Cardiac septum (tissue), 1 donor: ENCODE measurements around the gene CST11. TPM values are rescaled to one million over a fixed set of nuclear protein-coding genes. Genes with fewer than 3 reads are reported as not detected.

Experiments
- DNase-seq: peaks from one replicate; pipeline ENCODE4 v3.0.0-alpha.2; 2020; ENCODE audit warnings: low spot score
- intact Hi-C: fragments of 100-400 bp; cut with DNase I; formaldehyde crosslinking; loops from one replicate; pipeline ENCODE4 v1.14.0; 2022
- total RNA-seq: library from RNA; stranded (reverse); fragmentation: NEBNext Ultra II Directional; extraction: Animal tissue kit (Norgen Biotek cat#: 25700); gene quantifications from one replicate; pipeline ENCODE4 v1.2.1, GENCODE V29; 2021
- donor health status: DM: no; HTN: no; CAD: no.

CST11 gene
- total RNA-seq, 1 donor from 2014 or later = not detected

DNA sequence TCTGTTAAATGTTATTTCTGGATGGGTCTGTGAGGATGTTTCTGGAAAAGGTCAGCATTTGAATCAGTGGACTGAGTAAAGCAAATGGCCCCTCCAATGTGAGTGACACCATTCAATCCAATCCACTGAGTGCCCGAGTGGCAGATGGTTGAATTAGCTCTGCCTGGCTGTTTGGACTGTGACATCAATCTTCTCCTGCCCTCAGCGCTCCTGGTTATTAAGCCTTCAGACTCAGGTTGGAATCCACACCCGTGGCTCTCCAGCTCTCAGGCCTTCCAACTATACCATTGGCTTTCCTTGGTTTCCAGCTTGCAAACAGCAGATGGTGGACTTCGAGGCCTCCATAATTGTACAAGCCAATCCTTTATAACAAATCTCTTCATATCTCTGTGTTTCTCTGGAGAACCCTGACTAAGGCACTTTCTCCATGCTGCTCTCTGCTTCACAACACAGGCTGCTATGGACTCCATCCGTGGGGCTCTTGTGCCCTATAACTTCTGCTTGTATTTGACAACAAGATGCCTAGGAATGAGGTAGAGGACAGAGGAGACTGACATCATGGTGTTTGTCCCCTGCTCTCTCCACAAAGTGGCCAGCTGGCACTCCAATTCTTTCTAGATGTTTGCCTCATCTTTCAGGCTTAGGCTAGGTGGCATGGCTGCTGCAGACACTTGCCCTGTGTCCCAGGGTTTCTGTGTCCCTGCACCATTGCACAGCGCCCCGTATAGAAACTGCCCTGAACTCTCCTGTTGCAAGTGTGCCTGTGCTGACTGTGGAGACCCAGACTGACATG is 18.0 kb downstream of the CST11 start:
- intact Hi-C loops = no loop called here
- no peak for DNase-seq

DNA sequence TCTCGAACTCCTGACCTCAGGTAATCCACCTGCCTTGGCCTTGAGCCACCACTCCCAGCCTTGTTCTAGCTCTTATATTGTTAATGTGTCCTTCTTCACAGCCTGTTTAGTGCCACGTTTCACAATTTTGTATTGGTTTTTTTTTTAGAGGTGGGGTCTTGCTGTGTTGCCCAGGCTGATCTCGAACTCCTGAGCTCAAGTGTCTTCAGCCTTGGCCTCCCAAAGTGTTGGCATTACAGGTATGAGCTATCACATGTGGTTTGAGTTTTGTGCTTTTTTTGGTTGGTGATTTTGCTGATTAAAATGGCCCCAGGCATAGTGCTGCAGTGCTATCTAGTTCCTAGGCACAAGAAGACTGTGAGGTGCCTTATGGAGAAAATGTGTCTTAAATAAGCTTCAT is 19.0 kb downstream of the CST11 start:
- DNase-seq = no peak
- intact Hi-C loops = no loop called here

DNA sequence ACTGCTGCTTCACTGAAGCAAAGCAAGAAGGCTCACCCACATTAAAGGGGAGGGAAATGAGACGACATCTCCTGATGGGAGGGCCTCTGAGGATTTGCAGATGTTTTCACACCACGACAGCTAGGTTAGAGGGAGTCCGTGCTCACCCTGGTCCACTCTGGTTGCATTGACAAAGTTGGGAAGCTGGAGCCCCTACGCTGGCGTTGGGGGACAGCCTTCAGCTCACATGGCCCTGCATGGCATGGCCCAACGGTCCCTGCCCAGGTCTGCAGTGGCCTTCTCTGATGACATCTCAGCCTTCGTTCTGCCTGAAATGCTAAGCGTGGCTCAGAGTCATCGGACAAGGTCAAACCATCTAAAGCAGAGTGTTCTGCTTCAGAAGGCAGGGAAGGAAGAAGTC is 27.5 kb downstream of the CST11 start:
- no peak for DNase-seq
- intact Hi-C loops = no loop called here

DNA sequence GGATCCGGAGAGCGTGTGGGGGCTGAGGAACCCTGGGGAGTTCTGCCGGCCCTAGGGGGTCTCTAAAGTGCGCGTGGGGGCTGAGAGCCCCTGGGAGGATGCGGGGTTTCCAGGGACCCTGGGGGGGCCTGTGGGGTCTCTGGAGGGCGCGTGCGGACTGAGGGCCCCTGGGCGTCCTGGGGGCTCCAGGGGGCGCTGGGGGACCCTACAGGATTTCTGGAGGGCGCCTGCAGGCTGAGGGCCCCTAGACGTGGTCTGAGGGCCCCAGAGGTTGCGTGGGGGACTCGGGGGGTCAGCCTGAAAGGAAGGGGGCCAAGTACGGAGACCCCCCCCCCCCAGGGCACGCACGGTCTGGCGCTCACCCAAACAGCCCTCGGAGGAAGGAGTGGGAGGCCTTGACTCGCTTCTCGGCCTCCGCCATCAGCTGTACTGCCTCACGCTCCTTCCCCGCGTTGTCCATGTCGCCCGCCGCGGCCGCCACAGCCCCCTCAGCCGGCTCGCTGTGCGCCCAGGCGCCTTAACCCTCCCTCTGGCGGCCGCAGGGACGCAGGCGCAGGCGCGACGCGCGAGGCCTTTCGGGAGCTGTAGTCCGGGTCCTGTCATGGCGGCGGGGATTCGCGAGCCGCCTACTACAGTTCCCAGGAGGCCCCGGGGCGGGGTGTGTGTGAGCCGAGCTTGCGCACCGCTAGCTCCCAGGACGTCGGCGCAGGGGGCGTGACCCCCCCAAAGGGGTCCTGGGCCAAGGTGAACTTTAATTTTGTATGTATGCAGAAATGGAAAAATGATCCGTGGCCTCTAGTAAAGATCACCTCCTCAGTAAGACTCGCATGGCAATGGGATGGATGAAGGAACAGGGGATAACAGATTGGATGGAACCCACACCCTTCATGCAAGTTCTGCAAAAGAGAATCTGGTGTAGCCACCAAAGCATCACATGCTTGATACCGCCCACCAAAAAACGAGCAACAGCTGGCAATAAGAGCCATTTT is 31.4 kb downstream of the CST11 start, which contains the start of gene NAPB:
TSS of gene NAPB (minus strand) at position 546 of the 989 bp plus-strand sequence. CDS start at position 460, 86 bp downstream.
- intact Hi-C loops = loop anchor here (5.0 kb wide), 1 partner anchor 59 kb away; the partner anchor contains the start of gene GZF1
- peak; percentile 98 for DNase-seq

DNA sequence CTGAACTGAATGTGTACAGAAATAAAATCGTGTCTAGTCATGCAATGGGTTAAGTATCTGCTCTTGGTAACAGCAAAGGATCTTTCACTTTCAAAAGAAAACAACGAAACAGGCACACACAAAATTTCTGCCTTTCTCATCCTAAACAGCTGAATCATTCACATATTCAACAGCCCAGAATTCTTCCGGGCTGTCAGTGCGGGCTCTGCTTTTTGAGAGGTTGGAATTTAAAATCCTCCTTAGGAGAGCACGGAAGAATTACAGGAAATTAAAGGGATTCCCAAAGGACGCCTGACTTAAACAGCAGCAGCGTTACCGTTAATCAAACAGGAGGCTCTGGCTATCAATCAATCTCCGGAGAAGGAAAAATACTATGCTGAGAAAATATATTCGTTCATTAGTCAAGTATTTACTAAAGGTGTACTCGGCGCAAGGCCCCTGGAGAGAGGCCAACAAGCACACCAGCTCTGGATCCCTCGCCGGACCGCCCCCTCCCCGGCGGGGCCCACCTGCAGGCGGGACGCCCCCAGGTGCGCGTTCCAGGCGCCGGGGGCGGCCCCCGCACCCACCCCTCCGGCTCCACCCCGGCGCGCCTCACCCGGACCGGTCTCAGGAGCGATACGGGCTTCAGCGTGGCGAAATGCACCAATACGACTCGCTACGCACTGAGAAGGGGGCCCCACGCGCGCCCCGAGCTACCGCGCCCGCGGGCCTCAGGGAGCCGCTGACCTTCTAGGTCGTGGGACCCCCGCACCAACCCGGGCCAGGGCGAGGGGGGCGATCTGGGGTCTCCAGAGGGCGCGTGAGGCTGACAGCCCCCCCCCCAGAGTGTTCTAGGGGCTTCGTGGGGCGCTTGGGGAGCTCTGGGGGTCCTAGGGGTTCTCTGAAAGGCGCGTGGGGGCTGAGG is 32.4 kb downstream of the CST11 start:
- intact Hi-C loops = loop anchor here (5.0 kb wide), 1 partner anchor 58 kb away; the partner anchor contains the start of gene GZF1
- no peak for DNase-seq

DNA sequence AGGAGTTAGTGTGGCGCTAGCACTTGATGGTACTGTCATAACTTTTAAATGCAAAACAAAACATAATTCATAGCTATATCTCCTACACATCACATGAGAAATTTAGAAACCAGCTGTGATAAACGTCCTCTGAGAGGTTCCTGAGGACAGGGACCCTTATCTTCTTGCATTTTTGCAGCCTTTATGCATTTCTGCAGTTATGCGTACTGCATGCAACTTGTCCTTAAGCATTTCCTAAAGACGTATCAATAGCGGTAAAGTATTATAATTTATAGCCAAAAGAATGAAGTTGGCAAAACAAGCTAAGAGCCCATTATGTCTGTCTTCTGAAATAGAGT is 33.0 kb downstream of the CST11 start:
- DNase-seq = no peak
- intact Hi-C loops = no loop called here

DNA sequence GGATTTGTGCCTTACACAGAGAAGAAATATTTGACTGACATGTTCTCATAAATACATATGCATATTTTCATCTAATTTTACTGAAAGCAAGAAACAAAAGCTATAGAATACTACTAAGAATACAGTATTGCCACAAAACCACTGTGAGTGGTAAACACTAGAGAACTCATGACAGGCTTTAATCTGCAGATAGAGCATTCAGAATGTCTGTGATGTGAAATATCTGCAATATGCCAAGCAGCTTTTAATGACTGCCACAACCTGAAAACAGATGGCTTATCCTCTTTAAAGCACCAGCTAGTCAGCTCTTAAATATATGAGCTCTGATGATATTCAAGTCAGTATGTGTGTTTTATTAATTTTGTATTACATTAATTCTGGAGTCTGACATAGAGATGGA is 34.8 kb downstream of the CST11 start:
- no peak for DNase-seq
- intact Hi-C loops = no loop called here

DNA sequence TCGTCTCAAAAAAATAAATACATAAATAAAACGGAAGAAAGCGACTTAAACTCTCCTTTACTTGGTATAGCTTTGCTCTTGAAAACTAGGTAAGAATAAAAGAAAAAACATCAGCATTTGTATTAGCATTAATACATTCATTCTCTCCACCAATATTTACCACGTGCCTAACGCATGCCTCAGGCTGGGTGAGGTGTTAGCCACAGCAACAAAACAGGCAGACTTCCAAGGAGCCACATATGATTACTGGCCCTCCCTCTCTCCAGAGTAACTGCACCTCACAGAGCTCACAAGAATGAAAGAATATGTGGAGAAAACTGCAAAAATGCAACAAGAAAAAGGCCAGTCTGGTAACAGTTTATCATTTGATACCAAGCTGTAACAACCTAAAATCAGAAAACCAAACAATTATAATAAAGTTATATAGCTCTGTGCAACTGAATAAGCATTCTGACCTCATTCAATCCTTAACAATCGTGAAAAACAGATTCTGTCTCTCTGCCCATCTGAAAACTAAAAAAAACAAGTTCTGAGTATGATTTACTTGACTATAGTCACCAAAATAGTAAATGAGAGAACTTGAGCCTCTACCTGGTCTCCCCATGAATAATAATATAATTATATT is 36.6 kb downstream of the CST11 start:
- intact Hi-C loops = no loop called here
- DNase-seq = no peak

DNA sequence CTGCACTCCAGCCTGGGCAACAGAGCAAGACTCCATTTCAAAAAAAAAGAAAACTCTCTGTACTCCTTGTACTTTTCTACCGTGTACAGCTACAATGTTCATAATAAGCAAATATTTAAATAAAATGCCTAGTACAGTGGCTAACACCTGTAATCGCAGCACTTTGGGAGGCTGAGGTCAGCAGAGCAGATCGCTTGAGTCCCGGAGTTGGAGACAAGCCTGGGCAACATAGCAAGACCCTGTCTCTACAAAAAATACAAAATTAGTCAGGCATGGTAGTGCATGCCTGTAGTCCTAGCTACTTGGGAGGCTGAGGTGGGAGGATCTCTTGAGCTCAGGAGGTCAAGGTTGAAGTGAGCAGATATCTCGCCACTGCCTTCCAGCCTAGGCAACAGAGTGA is 37.1 kb downstream of the CST11 start:
- no peak for DNase-seq
- intact Hi-C loops = no loop called here

DNA sequence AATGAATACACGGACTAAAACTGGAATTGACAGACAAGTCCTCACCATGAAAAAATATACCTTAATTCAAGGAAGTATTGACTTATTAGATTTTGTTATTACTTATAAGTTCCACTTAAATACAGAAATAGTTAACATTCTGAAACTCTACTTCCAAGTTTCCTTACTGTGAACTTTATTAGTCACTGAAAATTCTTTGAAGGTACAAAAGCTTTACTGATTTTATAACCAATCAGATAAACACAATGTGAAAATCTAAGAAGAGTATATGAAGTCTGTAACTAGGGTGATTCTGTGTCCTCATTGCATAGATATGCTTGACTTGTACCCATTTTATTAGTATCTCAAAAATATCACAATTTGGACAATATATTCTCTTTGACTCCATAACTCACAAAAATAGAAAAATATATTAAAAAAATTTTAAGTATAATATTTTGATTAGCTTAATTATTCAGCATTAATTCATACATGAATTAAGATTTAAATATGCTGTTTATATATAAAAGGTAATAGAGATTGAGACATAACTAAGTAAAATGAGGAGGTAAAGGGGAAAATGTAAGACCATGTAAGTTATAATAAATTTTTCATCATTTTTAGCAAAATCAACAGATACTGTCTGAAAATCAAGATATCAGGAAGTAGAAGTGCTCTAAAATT is 38.0 kb downstream of the CST11 start:
- no peak for DNase-seq
- intact Hi-C loops = no loop called here

DNA sequence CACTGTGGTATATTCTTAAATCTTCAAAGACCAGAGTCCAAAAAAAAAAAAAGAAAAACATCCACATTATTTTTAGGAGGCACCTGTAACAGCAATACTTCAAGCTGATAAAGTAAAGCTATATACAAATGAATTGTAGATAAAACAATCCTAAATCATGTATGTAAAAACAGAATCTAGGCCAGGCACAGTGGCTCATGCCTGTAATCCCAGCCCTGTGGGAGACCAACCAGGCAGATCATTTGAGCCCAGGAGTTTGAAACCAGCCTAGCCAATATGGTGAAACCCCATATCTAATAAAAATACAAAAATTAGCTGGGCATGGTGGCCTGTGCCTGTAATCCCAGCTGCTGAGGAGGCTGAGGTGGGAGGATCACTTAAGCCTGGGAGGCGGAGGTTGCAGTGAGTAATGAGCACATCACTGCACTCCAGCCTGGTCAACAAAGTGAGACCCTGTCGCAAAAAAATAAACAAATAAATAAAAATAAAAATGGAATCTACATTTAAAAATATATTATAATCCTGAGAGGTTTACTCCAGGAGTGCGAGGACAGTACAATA is 38.7 kb downstream of the CST11 start:
- intact Hi-C loops = no loop called here
- DNase-seq = no peak

DNA sequence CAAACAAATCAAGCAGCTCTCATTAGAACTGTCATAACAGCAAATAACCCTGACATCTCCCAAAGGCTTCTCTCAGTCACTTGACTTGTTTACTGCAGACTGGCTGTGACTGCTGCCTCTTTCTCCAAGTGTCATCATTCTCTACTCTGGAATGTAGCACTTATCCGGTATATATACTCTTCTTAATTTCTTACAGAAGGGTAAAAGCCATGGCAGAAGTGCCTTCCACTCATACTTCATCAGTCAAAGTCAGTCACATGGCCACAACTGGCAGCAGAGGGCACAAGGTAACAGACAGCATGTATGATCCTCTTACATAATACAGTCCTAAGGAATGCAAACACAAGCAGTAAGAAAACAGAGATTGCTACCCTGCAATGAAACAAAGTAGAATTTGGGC is 40.6 kb downstream of the CST11 start:
- DNase-seq = no peak
- intact Hi-C loops = no loop called here

DNA sequence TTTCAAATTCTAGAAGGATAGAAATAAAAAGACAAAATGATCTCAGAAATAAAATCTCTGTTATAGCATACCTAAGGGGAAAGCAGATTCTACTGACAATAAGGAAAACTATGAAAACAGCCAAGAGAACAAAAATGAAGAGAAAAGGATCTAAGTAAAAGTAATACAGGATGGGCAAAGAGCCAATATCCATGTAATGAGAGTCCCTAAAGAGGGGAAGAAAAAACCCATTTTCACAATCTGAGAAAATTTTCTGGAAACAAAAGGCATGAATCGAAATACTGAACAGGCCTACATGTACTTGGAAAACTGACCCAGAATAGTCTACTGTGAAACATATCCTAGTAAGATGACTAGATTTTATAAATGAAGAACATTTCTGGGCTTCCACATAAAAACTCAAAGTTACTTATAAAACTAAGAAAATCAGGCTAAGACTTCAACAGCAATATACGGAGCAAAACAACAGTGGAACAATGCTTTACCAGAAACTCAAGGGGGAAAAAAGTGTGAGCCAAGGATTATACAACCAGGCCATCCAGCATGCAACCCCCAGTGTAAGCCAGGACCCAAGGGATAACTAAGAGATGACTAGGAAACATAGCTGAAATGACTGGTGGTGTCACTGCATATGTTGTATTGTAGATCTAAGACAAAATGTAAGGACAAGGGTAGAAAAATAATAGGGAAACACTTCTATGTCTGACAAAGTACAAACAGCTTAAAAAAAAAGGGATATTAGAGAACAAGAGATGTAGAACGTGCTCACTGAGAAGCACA is 41.6 kb downstream of the CST11 start:
- DNase-seq = no peak
- intact Hi-C loops = no loop called here

DNA sequence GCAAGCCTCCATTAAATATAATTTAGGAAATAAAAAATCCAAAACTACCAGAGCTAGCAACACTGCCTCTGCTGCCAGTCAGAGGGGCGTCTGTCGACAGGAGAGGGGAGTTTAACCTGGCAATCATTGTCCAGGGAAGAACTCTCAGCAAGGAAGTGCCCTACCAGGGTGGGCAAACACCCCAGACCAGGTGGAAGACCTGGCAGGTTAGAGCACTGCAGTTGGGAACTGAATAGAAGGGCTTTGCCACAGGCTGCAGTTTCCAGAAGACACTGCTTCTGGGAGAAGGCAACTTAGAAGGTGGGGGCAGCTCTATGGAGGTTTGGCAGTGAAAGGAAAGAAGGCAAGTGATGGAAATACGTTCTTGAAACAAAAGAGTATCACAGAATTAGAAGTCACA is 42.9 kb downstream of the CST11 start:
- intact Hi-C loops = no loop called here
- DNase-seq = no peak

DNA sequence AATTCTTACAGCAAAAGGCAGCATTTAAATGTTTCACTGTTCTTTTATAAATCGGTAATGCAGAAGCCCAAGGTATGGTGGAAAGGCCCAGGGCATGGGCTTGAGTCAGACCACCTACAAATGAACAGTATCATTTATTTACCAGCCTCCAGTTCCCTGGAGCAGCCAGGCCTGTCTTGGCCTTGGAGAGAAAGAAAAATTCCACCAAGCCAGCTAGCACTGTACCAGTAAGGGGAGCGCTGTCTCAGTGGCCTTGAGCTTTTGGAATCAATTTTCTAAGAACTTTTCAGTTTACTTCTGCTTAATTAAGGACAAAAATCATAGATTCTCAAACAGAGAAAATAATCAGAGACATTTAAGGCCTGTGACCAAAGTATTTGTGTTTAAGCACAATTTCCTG is 43.7 kb downstream of the CST11 start:
- intact Hi-C loops = no loop called here
- no peak for DNase-seq

DNA sequence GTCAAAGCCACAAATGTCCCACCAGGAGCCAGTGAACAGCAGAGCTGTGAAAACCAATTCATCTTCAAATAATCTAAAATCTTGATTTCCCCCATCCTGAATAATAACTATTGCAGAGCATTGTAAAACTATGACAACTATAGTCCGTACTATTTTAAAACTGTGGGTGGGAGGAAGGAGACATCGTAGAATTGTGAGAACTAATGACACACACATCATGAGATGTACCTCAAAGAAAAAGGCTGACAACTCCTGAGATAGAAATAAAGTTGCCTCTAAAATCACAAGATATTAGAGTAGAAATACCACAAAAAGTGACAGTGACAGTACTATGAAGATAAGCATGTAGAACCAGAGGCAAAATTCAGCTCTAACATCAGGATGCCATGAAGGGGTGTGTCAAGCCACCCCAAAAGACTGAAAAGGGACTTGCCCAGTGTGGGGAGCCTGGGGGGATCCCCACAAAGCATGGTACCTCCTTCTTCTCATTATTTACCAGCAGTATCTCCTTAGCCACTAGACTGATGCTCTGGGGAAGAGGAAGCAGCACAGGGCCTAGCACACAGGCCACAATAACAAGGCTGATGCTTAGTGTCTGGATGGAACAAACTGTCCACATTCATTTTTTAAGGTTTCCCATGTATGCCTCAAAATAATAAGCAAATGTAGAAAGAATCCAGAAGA is 44.8 kb downstream of the CST11 start:
- DNase-seq = no peak
- intact Hi-C loops = no loop called here

DNA sequence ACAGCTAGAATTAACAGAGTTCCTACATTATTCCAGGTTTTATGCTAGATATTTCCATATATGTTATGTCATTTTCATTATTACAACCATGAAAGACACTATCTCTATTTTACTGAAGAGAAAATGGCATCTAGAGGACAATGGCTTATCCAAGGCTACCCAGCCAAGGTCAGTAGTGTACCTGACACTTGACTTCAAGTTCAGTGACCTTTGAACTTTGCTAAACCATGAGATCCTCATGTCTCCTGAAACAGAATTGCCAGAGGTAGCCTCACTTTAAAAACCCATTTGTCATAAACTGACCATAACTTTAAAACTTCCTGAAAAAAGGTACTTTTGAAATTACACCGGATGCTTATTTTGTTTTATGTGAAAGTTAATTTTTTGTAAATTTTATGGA is 45.8 kb downstream of the CST11 start:
- intact Hi-C loops = no loop called here
- no peak for DNase-seq
